ENCODE measurements around the gene ALDH9A1. TPM values are rescaled to one million over a fixed set of nuclear protein-coding genes. Genes with fewer than 3 reads are reported as not detected.

Gene ALDH9A1
- total RNA-seq, 4 donors from 2014 or later, result 42.6 to 73.1 (median 66.1) TPM

DNA sequence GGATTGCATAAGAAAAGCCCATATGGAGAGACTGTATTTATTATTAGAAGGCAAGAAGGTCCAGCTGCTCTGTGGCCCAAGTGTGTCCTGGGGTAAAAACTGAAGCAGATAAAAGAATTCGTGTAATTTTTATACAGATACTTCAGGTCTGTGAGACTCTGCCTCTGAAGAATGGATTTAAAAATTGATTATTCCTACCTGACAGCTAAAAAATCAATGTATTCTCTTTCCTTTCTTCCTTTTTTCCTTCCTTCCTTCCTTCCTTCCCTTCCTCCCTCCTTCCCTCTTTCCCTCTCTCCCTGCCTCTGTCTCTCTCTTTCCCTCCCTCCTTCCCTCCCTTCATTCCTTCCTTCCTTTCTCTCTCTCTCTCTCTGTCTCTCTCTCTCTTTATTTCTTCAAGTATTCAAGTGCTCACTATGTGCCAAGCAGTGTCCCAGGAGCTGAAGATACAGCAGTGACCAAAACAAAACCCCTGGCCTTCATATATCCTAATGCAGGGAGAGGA, 78.7 kb downstream of the ALDH9A1 start:
- H3K4me3 ChIP-seq, result no peak overlapping the region
- intact Hi-C loops (cut with DNase I), result loop anchor here (10.0 kb wide), 1 partner anchor 205 kb away; the partner anchor contains the start of gene UCK2
- TF ChIP-seq, protein P1, sequence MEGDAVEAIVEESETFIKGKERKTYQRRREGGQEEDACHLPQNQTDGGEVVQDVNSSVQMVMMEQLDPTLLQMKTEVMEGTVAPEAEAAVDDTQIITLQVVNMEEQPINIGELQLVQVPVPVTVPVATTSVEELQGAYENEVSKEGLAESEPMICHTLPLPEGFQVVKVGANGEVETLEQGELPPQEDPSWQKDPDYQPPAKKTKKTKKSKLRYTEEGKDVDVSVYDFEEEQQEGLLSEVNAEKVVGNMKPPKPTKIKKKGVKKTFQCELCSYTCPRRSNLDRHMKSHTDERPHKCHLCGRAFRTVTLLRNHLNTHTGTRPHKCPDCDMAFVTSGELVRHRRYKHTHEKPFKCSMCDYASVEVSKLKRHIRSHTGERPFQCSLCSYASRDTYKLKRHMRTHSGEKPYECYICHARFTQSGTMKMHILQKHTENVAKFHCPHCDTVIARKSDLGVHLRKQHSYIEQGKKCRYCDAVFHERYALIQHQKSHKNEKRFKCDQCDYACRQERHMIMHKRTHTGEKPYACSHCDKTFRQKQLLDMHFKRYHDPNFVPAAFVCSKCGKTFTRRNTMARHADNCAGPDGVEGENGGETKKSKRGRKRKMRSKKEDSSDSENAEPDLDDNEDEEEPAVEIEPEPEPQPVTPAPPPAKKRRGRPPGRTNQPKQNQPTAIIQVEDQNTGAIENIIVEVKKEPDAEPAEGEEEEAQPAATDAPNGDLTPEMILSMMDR (IDR thresholded peaks at IDR 0.05), result no peak
- no peak for TF ChIP-seq POLR2AphosphoS5 (IDR thresholded peaks at IDR 0.05)
- no peak for TF ChIP-seq EP300 (IDR thresholded peaks at IDR 0.05)
- TF ChIP-seq POLR2A (IDR thresholded peaks at IDR 0.05; ENCODE audit: low read depth), result no peak

DNA sequence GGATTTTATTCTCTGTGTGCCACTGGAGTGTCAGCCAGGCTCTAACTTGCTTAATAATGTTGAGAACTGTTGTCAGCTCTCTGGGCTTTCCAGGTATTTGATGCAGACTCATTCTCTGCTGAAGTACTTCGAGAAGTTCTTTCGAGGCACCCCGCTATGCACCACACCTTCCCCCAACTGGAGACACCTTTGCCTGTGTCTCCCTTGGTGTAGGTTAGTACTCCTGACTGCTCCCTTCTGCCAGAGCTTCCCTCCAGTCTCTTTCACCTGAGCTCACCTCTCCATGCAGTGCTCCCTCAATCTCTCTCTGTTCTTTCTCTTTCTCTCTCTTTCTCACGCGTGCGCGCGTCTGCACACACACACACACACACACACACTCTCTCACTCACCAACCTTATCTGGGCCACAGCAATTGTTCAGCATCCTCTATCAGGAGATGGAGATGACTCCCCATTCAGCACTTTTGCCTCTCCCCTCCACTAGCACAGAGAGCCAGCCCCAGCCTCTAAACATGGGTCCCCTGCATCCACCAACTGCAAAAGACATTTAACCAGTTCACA, 81.3 kb downstream of the ALDH9A1 start:
- no peak overlapping the region for H3K4me3 ChIP-seq
- H3K36me3 ChIP-seq, result no peaks in the 10 kb centered on the region
- no peak overlapping the region for H3K27ac ChIP-seq (replicated peaks in 1 of 4)
- TF ChIP-seq, protein P1 (IDR thresholded peaks at IDR 0.05), result no peak
- TF ChIP-seq POLR2AphosphoS5 (IDR thresholded peaks at IDR 0.05), result no peak
- no peak for TF ChIP-seq POLR2A (IDR thresholded peaks at IDR 0.05; ENCODE audit: low read depth)
- TF ChIP-seq EP300 (IDR thresholded peaks at IDR 0.05), result no peak
- 85% methylated on average over 8 of the region's 8 CpGs for WGBS
- no peaks in the 10 kb centered on the region for H3K9me3 ChIP-seq
- no peaks in the 10 kb centered on the region for H3K27me3 ChIP-seq
- no peaks in the 10 kb centered on the region for H3K4me1 ChIP-seq
- intact Hi-C loops (cut with DNase I), result no loop called here
- DNase-seq (ENCODE audit: extremely low spot score), result no peak

More for the DNA sequence above, 78.7 kb downstream of the ALDH9A1 start:
- Histone ChIP-seq H3K27me3 (no peaks in the 10 kb centered on the region), H3K27ac (replicated peaks in 1 of 4) (no peak overlapping the region), H3K9me3 (no peaks in the 10 kb centered on the region), H3K36me3 (no peaks in the 10 kb centered on the region), H3K4me1 (no peaks in the 10 kb centered on the region)
- WGBS, result 47% methylated on average over 1 of the region's 1 CpG
- no peak for DNase-seq (ENCODE audit: extremely low spot score)

DNA sequence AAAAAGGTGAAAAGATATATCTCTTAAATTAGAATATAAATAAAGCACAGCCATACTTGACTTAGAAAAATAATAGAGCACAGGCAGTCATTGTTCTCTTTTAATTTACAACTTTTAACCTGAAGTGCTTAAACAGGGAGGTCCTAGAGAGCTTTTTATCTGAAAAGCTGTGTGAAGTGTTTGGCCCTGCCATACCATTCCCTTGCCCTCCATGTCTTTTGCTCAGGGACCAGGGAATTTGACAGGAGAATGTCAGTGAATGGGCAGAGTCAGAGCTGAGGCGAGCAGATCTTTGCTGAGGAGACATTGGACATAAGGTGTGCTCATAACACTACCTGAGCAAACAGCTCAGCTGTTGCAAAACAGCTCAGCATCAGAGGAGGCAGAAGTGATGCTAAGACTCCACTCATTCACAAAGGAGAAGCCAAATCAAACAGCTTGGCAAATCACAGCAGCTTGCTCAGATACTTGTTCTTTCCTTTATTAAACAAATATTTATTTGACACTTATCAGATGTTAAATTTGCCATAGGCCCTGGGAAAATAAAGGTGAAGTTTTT, 82.2 kb downstream of the ALDH9A1 start:
- Histone ChIP-seq H3K27me3 (peaks cover 0 to 7% (median 0%) of the 10 kb centered on the region in 4 donors), H3K9me3 (no peaks in the 10 kb centered on the region), H3K4me3 (no peak overlapping the region), H3K36me3 (no peaks in the 10 kb centered on the region), H3K27ac (replicated peaks in 1 of 4) (no peak overlapping the region), H3K4me1 (no peaks in the 10 kb centered on the region)
- DNase-seq (ENCODE audit: extremely low spot score), result no peak
- TF ChIP-seq, protein P1 (IDR thresholded peaks at IDR 0.05), result no peak
- TF ChIP-seq POLR2AphosphoS5 (IDR thresholded peaks at IDR 0.05) (no peak), EP300 (IDR thresholded peaks at IDR 0.05) (no peak), POLR2A (IDR thresholded peaks at IDR 0.05; ENCODE audit: low read depth) (no peak)
- WGBS, result 60% methylated on average over 1 of the region's 1 CpG
- intact Hi-C loops (cut with DNase I), result no loop called here

Other genes with a start within 250 kb of the ALDH9A1 start
- under 1 TPM in 1 of 4 donors, not detected in 3; 0.17 TPM for gene LRRC52, start 154.6 kb downstream of the ALDH9A1 start, total RNA-seq
- gene MGST3, start 67.3 kb downstream of the ALDH9A1 start, total RNA-seq, result 100 to 1,000 TPM; 202 to 257 (median 232) TPM
- gene TMCO1, start 70.3 kb upstream of the ALDH9A1 start, total RNA-seq, result 10 to 100 TPM; 36.0 to 45.7 (median 37.8) TPM
- 10 to 100 TPM; 13.7 to 33.7 (median 31.0) TPM for gene UCK2, start 129.1 kb upstream of the ALDH9A1 start, total RNA-seq

Measured in esophagus muscularis mucosa (tissue), 4 donors.